Smooth muscle cell (in vitro differentiated cells): ENCODE data around the gene NUP62. TPM values are rescaled to one million over a fixed set of nuclear protein-coding genes. Genes with fewer than 3 reads are reported as not detected.

Source experiments
- DNase-seq: peaks from one replicate; lab custom pipeline; 2025; ENCODE audit not compliant: unreplicated experiment; lab: John Stamatoyannopoulos, UW
- H2AFZ ChIP-seq: fragments of 200-600 bp; sonication (generic); 2 replicates; pipeline ENCODE4 v1.6.0; 2016; ENCODE audit warnings: antibody characterized with exemption, low read depth, mild to moderate bottlenecking
- H3F3A ChIP-seq: fragments of 200-600 bp; sonication (generic); 2 replicates; pipeline ENCODE4 v1.6.0; 2017; ENCODE audit warnings: antibody characterized with exemption, low read depth
- H3K27ac ChIP-seq: fragments of 200-600 bp; sonication (generic); 2 replicates; pipeline ENCODE4 v1.5.1; 2016; ENCODE audit warnings: low read depth, mild to moderate bottlenecking
- H3K27me3 ChIP-seq: fragments of 200-600 bp; sonication (generic); 2 replicates; pipeline ENCODE4 v1.6.1; 2016; ENCODE audit warnings: low read depth, mild to moderate bottlenecking
- H3K36me3 ChIP-seq: fragments of 200-600 bp; sonication (generic); 2 replicates; pipeline ENCODE4 v1.5.1; 2016; ENCODE audit warnings: low read depth
- H3K4me1 ChIP-seq: fragments of 200-600 bp; sonication (generic); 2 replicates; pipeline ENCODE4 v1.5.1; 2016; ENCODE audit warnings: low read depth
- H3K4me2 ChIP-seq: fragments of 200-600 bp; sonication (generic); 2 replicates; pipeline ENCODE4 v1.6.0; 2016; ENCODE audit warnings: mild to moderate bottlenecking
- H3K4me3 ChIP-seq: fragments of 200-600 bp; sonication (generic); 2 replicates; pipeline ENCODE4 v1.5.1; 2016; ENCODE audit warnings: mild to moderate bottlenecking
- H3K79me2 ChIP-seq: fragments of 200-600 bp; sonication (generic); 2 replicates; pipeline ENCODE4 v1.6.0; 2016; ENCODE audit warnings: low read depth, mild to moderate bottlenecking
- H3K9ac ChIP-seq: fragments of 200-600 bp; sonication (generic); 2 replicates; pipeline ENCODE4 v1.6.0; 2016; ENCODE audit warnings: low read depth
- H3K9me3 ChIP-seq: fragments of 200-600 bp; sonication (generic); replicated peaks from 2 replicates; pipeline ENCODE4 v1.5.1; 2016; ENCODE audit warnings: low read depth
- H4K20me1 ChIP-seq: fragments of 200-600 bp; sonication (generic); 2 replicates; pipeline ENCODE4 v1.6.0; 2016; ENCODE audit warnings: low read depth
- WGBS: methylation state at CpG from one replicate; pipeline ENCODE4 v1.1.7; 2016; ENCODE audit warnings: low lambda C conversion rate; 5-methylcytosine and 5-hydroxymethylcytosine counted together
- polyA plus RNA-seq: library from polyadenylated mRNA; unstranded; fragments of >200 nt; fragmentation: Nextera tagmentation; extraction: Ambion mirVana; gene quantifications from 2 replicates; pipeline ENCODE4 v1.2.1, GENCODE V29; 2016
- total RNA-seq: library from RNA; depleted of rRNA; stranded (reverse); fragments of >200 nt; gene quantifications from 2 replicates; pipeline ENCODE4 v1.2.3, GENCODE V29; 2014
- TF ChIP-seq, protein P1 (sequence below): fragments of 200-600 bp; sonication (generic); IDR thresholded peaks from 2 replicates; pipeline ENCODE4 v1.5.1; 2017; ENCODE audit warnings: borderline replicate concordance, mild to moderate bottlenecking, antibody characterized with exemption; ENCODE audit not compliant: insufficient read depth, poor library complexity, severe bottlenecking

NUP62 gene
- total and polyA plus RNA-seq, 2 experiments from 2014 or later: 24.2 to 29.5 TPM

DNA sequence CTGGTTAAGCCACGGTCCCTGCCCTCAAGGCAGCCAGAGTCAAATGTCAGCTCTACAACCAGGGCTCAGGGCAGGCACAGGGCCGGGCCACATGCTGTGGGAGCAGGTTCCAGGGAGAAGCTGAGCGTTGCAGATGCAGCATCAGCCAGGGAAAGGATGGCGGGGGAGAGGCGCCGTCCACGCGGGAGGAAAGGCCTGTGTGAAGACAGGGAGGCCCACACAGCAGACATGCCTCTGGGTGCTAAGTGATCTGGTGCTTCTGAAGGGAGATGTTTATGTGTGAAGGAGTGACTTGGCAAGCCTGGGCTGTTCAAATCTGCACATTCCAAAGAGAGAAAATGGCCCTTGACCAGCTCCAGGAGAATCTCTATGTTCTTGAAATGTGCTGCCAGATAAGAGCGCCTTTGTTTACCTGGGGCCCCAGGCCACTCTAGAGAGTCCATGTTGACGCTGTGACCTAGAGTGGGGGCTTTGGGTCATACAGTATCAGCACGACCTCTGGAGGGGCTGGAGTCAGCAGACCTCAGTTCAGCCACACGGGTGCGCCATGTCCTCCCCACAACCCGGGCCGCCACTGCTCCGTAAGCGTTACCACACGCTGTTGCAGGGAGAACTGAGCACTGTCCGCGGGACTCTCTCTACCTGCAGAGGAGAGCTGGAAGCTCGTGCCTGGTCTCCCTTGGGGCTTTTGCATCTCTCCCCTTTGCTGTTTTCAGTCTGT is 16.2 kb downstream of the NUP62 start:
- Histone ChIP-seq H3K4me2 (no peak overlapping the region), H4K20me1 (peaks cover 44% of the 10 kb centered on the region), H3K27me3 (no peaks in the 10 kb centered on the region), H3K9me3 (no peaks in the 10 kb centered on the region), H3K4me3 (no peak overlapping the region), H3K27ac (no peak overlapping the region), H3K36me3 (no peaks in the 10 kb centered on the region), H2AFZ (no peak overlapping the region), H3F3A (no peaks in the 10 kb centered on the region), H3K4me1 (no peaks in the 10 kb centered on the region), H3K79me2 (peaks cover 5% of the 10 kb centered on the region), H3K9ac (no peak overlapping the region)
- WGBS: 93% methylated on average over 21 of the region's 21 CpGs
- TF ChIP-seq, protein P1, sequence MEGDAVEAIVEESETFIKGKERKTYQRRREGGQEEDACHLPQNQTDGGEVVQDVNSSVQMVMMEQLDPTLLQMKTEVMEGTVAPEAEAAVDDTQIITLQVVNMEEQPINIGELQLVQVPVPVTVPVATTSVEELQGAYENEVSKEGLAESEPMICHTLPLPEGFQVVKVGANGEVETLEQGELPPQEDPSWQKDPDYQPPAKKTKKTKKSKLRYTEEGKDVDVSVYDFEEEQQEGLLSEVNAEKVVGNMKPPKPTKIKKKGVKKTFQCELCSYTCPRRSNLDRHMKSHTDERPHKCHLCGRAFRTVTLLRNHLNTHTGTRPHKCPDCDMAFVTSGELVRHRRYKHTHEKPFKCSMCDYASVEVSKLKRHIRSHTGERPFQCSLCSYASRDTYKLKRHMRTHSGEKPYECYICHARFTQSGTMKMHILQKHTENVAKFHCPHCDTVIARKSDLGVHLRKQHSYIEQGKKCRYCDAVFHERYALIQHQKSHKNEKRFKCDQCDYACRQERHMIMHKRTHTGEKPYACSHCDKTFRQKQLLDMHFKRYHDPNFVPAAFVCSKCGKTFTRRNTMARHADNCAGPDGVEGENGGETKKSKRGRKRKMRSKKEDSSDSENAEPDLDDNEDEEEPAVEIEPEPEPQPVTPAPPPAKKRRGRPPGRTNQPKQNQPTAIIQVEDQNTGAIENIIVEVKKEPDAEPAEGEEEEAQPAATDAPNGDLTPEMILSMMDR: no peak
- no peak for DNase-seq

DNA sequence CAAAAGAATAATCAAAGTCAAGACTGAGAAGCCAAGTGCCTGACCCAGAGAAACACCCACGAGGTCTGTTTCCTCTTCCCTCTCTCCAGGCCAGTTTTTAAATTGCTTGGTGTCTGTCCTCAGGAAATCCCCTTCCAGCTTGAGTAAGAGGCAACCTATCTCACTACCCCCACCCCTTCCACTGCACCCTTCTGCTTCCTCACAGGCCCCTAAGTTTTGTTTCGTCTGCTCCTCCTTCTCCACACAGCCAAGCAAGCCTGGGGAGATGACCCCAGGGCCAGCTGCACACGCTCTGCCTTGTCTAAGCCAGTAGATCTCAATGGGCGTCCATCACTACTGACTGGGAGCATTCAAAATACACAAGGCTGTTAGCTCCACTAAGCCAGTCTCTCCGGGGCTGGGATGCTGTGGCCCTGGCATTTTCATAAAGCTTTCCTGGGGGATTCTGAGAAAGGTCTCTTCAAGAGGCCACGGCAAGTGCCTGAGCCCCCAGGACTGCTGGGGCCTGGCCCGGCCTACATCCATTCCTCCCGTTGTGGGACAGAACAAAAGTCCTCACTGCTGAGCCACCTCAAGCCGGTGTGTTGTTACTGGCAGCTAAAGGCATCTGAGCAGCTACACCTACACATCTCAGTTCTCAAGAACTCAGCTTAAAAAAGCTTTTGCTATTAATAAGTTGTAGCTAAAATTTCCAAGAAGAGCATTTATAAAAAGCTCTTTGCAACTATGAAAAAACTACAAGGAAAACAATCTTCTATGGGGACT is 17.7 kb downstream of the NUP62 start:
- Histone ChIP-seq H3K36me3 (no peaks in the 10 kb centered on the region), H3K9ac (no peak overlapping the region), H3K4me3 (no peak overlapping the region), H3K9me3 (no peaks in the 10 kb centered on the region), H3K4me1 (no peaks in the 10 kb centered on the region), H3K79me2 (peaks cover 5% of the 10 kb centered on the region), H2AFZ (no peak overlapping the region), H3F3A (no peaks in the 10 kb centered on the region), H4K20me1 (peaks cover 41% of the 10 kb centered on the region), H3K27ac (no peak overlapping the region), H3K27me3 (no peaks in the 10 kb centered on the region), H3K4me2 (no peak overlapping the region)
- 92% methylated on average over 9 of the region's 9 CpGs for WGBS
- no peak for DNase-seq
- TF ChIP-seq, protein P1: no peak

DNA sequence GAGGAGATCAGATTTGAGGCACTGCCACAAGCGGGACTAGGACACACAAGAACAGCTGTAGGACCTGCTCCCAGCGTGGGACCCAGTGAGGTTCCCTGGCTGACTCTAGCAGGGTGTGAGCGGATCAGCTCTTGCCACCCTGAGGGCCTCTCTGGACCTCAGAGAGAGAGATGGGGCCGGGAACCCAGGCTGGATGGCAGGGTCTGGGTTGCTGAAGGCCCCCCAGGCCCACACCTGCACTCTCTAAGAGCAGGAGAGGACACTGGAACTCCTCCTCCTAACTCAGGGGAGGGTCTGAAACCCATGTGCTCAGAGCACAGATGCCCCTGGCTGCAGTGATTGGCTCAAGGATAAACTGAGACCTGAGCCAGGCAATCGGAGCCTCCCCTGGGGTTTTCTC is 19.1 kb downstream of the NUP62 start:
- no peak overlapping the region for H3K9ac ChIP-seq
- no peak for DNase-seq
- peaks cover 2% of the 10 kb centered on the region for H3K79me2 ChIP-seq
- H3K36me3 ChIP-seq: no peaks in the 10 kb centered on the region
- no peaks in the 10 kb centered on the region for H3K9me3 ChIP-seq
- H3K27me3 ChIP-seq: no peaks in the 10 kb centered on the region
- no peak overlapping the region for H3K4me3 ChIP-seq
- over 99% methylated on average over 5 of the region's 5 CpGs for WGBS
- H3K4me2 ChIP-seq: no peak overlapping the region
- H3K4me1 ChIP-seq: no peaks in the 10 kb centered on the region
- no peak overlapping the region for H2AFZ ChIP-seq
- no peaks in the 10 kb centered on the region for H3F3A ChIP-seq
- TF ChIP-seq, protein P1: no peak
- no peak overlapping the region for H3K27ac ChIP-seq
- H4K20me1 ChIP-seq: peaks cover 34% of the 10 kb centered on the region
